ENCODE data around the gene LRFN4.

The LRFN4 gene

GRCh38 chr11:66907751-66908630 is 51.1 kb downstream of the LRFN4 start:
- DNase-seq, result peak in 3 of 10 donors; percentile 21 to 59 (median 40)
- intact Hi-C loops (cut with DNase I), result no loop called here

GRCh38 chr11:66909181-66909580 is 52.3 kb downstream of the LRFN4 start:
- intact Hi-C loops (cut with DNase I), result no loop called here
- DNase-seq, result peak in 1 of 10 donors; percentile 49

- peak in 3 of 10 donors; percentile 9 to 44 (median 15) for DNase-seq
- intact Hi-C loops (cut with DNase I), result no loop called here
These were observed 53.2 kb downstream of the LRFN4 start for GRCh38 chr11:66910016-66910415.

All from posterior cingulate gyrus (tissue), 11 donors.